Breast epithelium (tissue), 4 donors: ENCODE data around the gene PPP1R2B. TPM values are rescaled to one million over a fixed set of nuclear protein-coding genes. Genes with fewer than 3 reads are reported as not detected.

Experiments
- DNase-seq, 2 donors: peaks; one replicate each; pipeline ENCODE4 v3.0.0-alpha.2; 2019; ENCODE audit warnings: low spot score in 2 of 2
- H3K27ac ChIP-seq, 2 donors: fragments of 200-600 bp; sonication (generic) in 1 of 2; one replicate each; pipeline ENCODE4 v1.5.1; 2016 to 2019; ENCODE audit warnings: mild to moderate bottlenecking in 1 of 2
- H3K27me3 ChIP-seq, 2 donors: fragments of 200-600 bp; sonication (generic) in 1 of 2; one replicate each; pipeline versions ENCODE4 v1.5.1 to v1.6.0; 2017 to 2019; ENCODE audit warnings: control low read depth in 1 of 2, mild to moderate bottlenecking in 1 of 2
- H3K36me3 ChIP-seq: fragments of 200-600 bp; one replicate; pipeline ENCODE4 v1.5.1; 2019
- H3K4me1 ChIP-seq, 2 donors: fragments of 200-600 bp; sonication (generic); one replicate each; pipeline ENCODE4 v1.5.1; 2016 to 2019; ENCODE audit warnings: control low read depth in 1 of 2
- H3K4me3 ChIP-seq, 3 donors: fragments of 200-600 bp; sonication (generic); 1 replicate in 2 of 3; 2 replicates in 1 of 3; pipeline ENCODE4 v1.5.1; 2016 to 2019; ENCODE audit warnings: mild to moderate bottlenecking in 3 of 3, moderate library complexity in 2 of 3
- H3K9me3 ChIP-seq, 2 donors: fragments of 200-600 bp; sonication (generic) in 1 of 2; one replicate each; pipeline ENCODE4 v1.5.1; 2016 to 2019; ENCODE audit warnings: control low read depth in 1 of 2
- CTCF ChIP-seq, 3 donors: fragments of 450-650 bp; IDR thresholded peaks; one replicate each; pipeline ENCODE4 v1.5.1; 2016 to 2017; ENCODE audit warnings: antibody characterized with exemption in 3 of 3, mild to moderate bottlenecking in 3 of 3, moderate library complexity in 3 of 3
- POLR2A ChIP-seq: fragments of 450-650 bp; IDR thresholded peaks from one replicate; pipeline ENCODE4 v1.6.1; 2016; ENCODE audit warnings: antibody characterized with exemption, mild to moderate bottlenecking, moderate library complexity
- POLR2AphosphoS5 ChIP-seq, 3 donors: sonication (generic); formaldehyde crosslinking; IDR thresholded peaks; one replicate each; pipeline ENCODE4 v1.6.1; 2017; ENCODE audit warnings: antibody characterized with exemption in 3 of 3
- intact Hi-C: fragments of 100-400 bp; cut with DNase I; formaldehyde crosslinking; loops from one replicate; pipeline ENCODE4 v1.15.1; 2023; ENCODE audit warnings: low total_unique reads
- total RNA-seq, 3 donors: library from RNA; depleted of rRNA; stranded (reverse); fragments of >200 nt; gene quantifications; one replicate each; pipeline ENCODE4 v1.1.0, GENCODE V29; 2016

The PPP1R2B gene
- total RNA-seq, 3 donors from 2014 or later, result not detected

- Histone ChIP-seq H3K36me3 (no peaks in the 10 kb centered on the region), H3K4me3 (no peak overlapping the region), H3K4me1 (no peaks in the 10 kb centered on the region), H3K9me3 (no peaks in the 10 kb centered on the region), H3K27ac (no peak overlapping the region), H3K27me3 (no peaks in the 10 kb centered on the region)
- DNase-seq, result no peak
- intact Hi-C loops, result no loop called here
- TF ChIP-seq CTCF (IDR thresholded peaks at IDR 0.05), result no peak
- no peak for TF ChIP-seq POLR2AphosphoS5 (IDR thresholded peaks at IDR 0.05)
- no peak for TF ChIP-seq POLR2A
These were observed 34.0 kb upstream of the PPP1R2B start for GRCh38 chr5:156815988-156816599.

- Histone ChIP-seq H3K36me3 (no peaks in the 10 kb centered on the region), H3K4me3 (no peak overlapping the region), H3K4me1 (no peaks in the 10 kb centered on the region), H3K27ac (no peak overlapping the region), H3K27me3 (no peaks in the 10 kb centered on the region), H3K9me3 (no peaks in the 10 kb centered on the region)
- intact Hi-C loops, result no loop called here
- no peak for TF ChIP-seq POLR2AphosphoS5 (IDR thresholded peaks at IDR 0.05)
- TF ChIP-seq CTCF (IDR thresholded peaks at IDR 0.05), result no peak
- no peak for TF ChIP-seq POLR2A
- DNase-seq, result no peak
These were observed 30.6 kb upstream of the PPP1R2B start for GRCh38 chr5:156819537-156819936.

- Histone ChIP-seq H3K36me3 (no peaks in the 10 kb centered on the region), H3K4me3 (no peak overlapping the region), H3K27ac (no peak overlapping the region), H3K4me1 (no peaks in the 10 kb centered on the region), H3K9me3 (no peaks in the 10 kb centered on the region), H3K27me3 (no peaks in the 10 kb centered on the region)
- no peak for TF ChIP-seq POLR2AphosphoS5 (IDR thresholded peaks at IDR 0.05)
- TF ChIP-seq POLR2A, result no peak
- TF ChIP-seq CTCF (IDR thresholded peaks at IDR 0.05), result no peak
- intact Hi-C loops, result no loop called here
- DNase-seq, result no peak
These were observed 30.0 kb upstream of the PPP1R2B start for GRCh38 chr5:156819967-156820581.

- H3K4me3 ChIP-seq, result no peak overlapping the region
- DNase-seq, result no peak
- no peaks in the 10 kb centered on the region for H3K4me1 ChIP-seq
- intact Hi-C loops, result no loop called here
- no peaks in the 10 kb centered on the region for H3K27me3 ChIP-seq
- no peaks in the 10 kb centered on the region for H3K9me3 ChIP-seq
- no peak overlapping the region for H3K27ac ChIP-seq
- no peaks in the 10 kb centered on the region for H3K36me3 ChIP-seq
- TF ChIP-seq POLR2AphosphoS5 (IDR thresholded peaks at IDR 0.05) (no peak), CTCF (IDR thresholded peaks at IDR 0.05) (no peak), POLR2A (no peak)
These were observed 25.9 kb upstream of the PPP1R2B start for GRCh38 chr5:156824241-156824640.

GRCh38 chr5:156824800-156825199, 25.3 kb upstream of the PPP1R2B start:
- DNase-seq, result no peak
- intact Hi-C loops, result no loop called here
- Histone ChIP-seq H3K36me3 (no peaks in the 10 kb centered on the region), H3K27ac (no peak overlapping the region), H3K4me1 (no peaks in the 10 kb centered on the region), H3K27me3 (no peaks in the 10 kb centered on the region), H3K9me3 (no peaks in the 10 kb centered on the region), H3K4me3 (no peak overlapping the region)
- TF ChIP-seq POLR2A (no peak), CTCF (IDR thresholded peaks at IDR 0.05) (no peak), POLR2AphosphoS5 (IDR thresholded peaks at IDR 0.05) (no peak)
